ENCODE results near the gene CNGB1.
"Not testable (repeated sequence)": the region's sequence is repeated elsewhere in the genome, so short reads cannot be mapped to it uniquely, and the experiment has no call there.

Gene CNGB1

DNA sequence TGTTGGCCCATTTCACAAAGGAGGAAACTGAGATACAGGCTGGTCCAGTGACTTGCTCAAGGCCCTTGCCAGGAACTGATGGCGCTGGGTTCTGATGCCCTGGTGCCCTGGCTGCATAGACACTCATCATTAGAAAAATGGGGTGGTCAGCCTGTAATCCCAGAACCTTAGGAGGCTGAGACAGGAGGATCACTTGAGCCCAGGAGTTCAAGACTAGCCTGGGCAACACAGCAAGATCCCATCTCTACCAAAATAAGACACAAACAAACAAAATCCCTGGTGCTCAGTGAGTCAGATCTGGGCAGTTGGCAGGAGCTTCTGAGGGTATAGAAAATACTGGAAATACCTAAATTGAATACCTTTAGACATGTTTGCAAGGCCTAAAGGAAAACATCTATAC lies 127.5 kb downstream of the CNGB1 start:
- Histone ChIP-seq H3K4me3 (ENCODE audit: low read depth, low read length) (no peak overlapping the region), H3K27me3 (ENCODE audit: insufficient read depth, low read length) (no peaks in the 10 kb centered on the region), H3K36me3 (ENCODE audit: insufficient read depth, low read length) (no peaks in the 10 kb centered on the region), H3K4me1 (ENCODE audit: control insufficient read depth, insufficient read depth, low read length, unreplicated experiment) (no peaks in the 10 kb centered on the region), H3K27ac (ENCODE audit: low read depth, low read length) (no peak overlapping the region), H2AFZ (ENCODE audit: low read length, unreplicated experiment) (no peak overlapping the region), H3K79me2 (ENCODE audit: control insufficient read depth, insufficient read depth, low read length, unreplicated experiment) (no peaks in the 10 kb centered on the region)

DNA sequence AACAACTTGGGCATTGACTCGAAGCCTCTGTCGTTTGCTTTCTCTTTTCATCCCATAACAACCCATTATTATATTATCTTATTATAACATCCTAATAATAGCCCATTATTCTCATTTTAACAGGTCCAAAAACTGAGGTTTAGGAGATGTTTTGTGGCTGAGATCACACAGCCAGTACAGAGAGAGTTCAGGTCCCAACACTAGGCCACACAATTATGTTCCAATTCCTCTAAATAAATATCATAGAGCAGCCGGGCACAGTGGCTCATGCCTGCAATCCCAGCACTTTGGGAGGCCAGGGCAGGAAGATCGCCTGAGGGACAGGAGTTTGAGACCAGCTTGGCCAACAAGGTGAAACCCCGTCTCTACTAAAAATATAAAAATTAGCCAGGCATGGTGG lies 128.3 kb downstream of the CNGB1 start:
- Histone ChIP-seq H3K27me3 (ENCODE audit: insufficient read depth, low read length) (no peaks in the 10 kb centered on the region), H3K27ac (ENCODE audit: low read depth, low read length) (no peak overlapping the region), H3K4me1 (ENCODE audit: control insufficient read depth, insufficient read depth, low read length, unreplicated experiment) (no peaks in the 10 kb centered on the region), H3K79me2 (ENCODE audit: control insufficient read depth, insufficient read depth, low read length, unreplicated experiment) (no peaks in the 10 kb centered on the region), H2AFZ (ENCODE audit: low read length, unreplicated experiment) (no peak overlapping the region), H3K4me3 (ENCODE audit: low read depth, low read length) (no peak overlapping the region), H3K36me3 (ENCODE audit: insufficient read depth, low read length) (no peaks in the 10 kb centered on the region)

DNA sequence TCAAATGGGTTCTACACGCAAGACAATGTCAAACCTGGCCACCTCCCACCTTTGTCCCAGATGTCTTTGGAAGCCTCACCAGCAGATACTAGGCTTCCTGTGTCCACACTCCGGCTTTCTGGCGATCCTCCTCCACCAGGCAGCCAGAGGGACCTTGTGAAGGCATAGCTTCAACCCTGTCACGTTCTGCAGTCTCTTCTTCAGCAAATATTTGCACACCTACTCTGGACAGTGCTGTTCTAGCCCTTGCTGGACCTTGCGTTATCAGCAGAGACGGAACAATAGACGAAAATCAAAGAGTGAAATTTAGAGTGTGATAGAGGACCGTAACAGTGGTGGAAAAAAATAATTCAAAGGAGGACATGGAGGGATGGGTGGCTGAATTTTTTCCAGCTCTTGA lies 130.1 kb downstream of the CNGB1 start:
- H3K79me2 ChIP-seq (ENCODE audit: control insufficient read depth, insufficient read depth, low read length, unreplicated experiment): no peaks in the 10 kb centered on the region
- H3K4me1 ChIP-seq (ENCODE audit: control insufficient read depth, insufficient read depth, low read length, unreplicated experiment): peaks cover under 1% of the 10 kb centered on the region
- no peak overlapping the region for H3K4me3 ChIP-seq (ENCODE audit: low read depth, low read length)
- no peak overlapping the region for H3K27ac ChIP-seq (ENCODE audit: low read depth, low read length)
- H3K36me3 ChIP-seq (ENCODE audit: insufficient read depth, low read length): no peaks in the 10 kb centered on the region
- no peak overlapping the region for H2AFZ ChIP-seq (ENCODE audit: low read length, unreplicated experiment)
- no peaks in the 10 kb centered on the region for H3K27me3 ChIP-seq (ENCODE audit: insufficient read depth, low read length)

DNA sequence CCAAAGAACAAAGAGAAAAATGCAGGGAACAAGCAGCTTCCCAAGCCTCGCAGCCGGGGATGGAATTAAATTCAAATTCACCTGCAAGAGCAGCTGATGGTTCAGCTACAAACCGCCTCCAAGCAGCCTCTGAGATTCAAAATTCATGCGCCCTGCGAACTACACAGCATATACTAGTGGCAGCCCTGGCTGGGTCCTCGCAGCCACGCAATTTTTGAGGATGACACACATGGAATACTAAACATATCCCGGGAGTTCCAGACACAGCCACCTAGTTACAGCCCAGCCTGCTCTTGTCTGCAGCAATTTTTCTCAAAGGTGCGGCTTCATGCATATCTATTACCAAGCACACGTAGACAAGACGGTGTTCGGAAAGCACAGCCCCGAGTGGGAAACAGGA lies 132.8 kb downstream of the CNGB1 start:
- H3K79me2 ChIP-seq (ENCODE audit: control insufficient read depth, insufficient read depth, low read length, unreplicated experiment): no peaks in the 10 kb centered on the region
- peaks cover 9% of the 10 kb centered on the region for H3K4me1 ChIP-seq (ENCODE audit: control insufficient read depth, insufficient read depth, low read length, unreplicated experiment)
- no peak overlapping the region for H3K27ac ChIP-seq (ENCODE audit: low read depth, low read length)
- no peak overlapping the region for H2AFZ ChIP-seq (ENCODE audit: low read length, unreplicated experiment)
- no peaks in the 10 kb centered on the region for H3K36me3 ChIP-seq (ENCODE audit: insufficient read depth, low read length)
- H3K4me3 ChIP-seq (ENCODE audit: low read depth, low read length): no peak overlapping the region
- H3K27me3 ChIP-seq (ENCODE audit: insufficient read depth, low read length): no peaks in the 10 kb centered on the region

DNA sequence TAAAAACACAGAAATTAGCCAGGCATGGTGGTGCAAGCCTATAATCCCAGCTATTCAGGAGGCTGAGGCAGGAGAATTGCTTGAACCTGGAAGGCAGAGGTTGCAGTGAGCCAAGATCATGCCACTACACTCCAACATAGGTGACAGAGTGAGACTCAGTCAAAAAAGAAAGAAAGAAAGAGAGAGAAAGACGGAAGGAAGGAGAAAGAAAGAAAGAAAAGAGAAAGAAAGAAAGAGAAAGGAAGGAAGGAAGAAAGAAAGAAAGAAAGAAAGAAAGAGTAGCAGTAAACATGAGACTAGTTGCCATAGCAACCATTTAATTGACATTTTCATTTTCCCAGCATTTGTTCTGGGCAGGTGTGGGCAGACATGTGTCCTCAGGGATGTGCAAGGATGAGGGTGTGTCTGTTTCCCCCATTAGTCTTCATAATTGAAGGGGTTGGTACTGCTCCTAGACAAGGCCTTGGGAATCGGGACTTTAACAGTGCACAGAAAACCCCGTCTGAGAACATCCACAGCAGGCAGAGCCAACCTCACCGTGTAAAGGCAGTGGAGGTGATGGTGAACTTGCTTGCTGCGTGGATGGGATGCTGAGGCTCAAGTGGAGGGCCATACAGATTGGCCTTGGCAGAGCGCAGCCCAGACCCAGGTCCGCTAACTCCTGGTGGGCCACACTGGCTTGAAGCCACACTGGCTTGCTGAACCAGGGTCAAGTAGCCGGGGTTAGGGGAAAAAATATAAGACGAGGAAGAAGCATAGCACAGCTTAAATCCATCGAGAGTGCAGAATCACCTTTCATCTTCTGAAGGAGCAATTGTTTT lies 133.4 kb downstream of the CNGB1 start:
- Histone ChIP-seq H3K36me3 (ENCODE audit: insufficient read depth, low read length) (no peaks in the 10 kb centered on the region), H3K27me3 (ENCODE audit: insufficient read depth, low read length) (no peaks in the 10 kb centered on the region), H3K4me3 (ENCODE audit: low read depth, low read length) (no peak overlapping the region), H3K27ac (ENCODE audit: low read depth, low read length) (no peak overlapping the region), H2AFZ (ENCODE audit: low read length, unreplicated experiment) (no peak overlapping the region), H3K79me2 (ENCODE audit: control insufficient read depth, insufficient read depth, low read length, unreplicated experiment) (no peaks in the 10 kb centered on the region), H3K4me1 (ENCODE audit: control insufficient read depth, insufficient read depth, low read length, unreplicated experiment) (peaks cover 9% of the 10 kb centered on the region)

DNA sequence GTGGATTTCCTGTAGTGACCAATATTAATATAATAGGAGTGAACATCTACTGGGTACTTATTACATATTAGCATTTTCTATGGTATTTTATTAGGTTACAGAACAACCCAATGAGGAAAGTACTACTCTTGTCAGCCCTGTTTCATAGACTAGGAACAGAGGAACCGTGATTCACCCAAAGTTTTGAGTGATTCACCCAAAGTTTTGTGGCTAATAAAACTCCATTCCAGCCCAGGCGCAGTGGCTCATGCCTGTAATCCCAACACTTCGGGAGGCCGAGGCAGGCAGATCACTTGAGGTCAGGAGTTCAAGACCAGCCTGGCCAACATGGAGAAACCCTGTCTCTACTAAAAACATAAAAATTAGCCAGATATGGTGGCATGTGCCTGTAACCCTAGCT lies 135.5 kb downstream of the CNGB1 start:
- not testable (repeated sequence) for H3K36me3 ChIP-seq (ENCODE audit: insufficient read depth, low read length); H3K4me1 ChIP-seq (ENCODE audit: control insufficient read depth, insufficient read depth, low read length, unreplicated experiment); H3K79me2 ChIP-seq (ENCODE audit: control insufficient read depth, insufficient read depth, low read length, unreplicated experiment); H3K27me3 ChIP-seq (ENCODE audit: insufficient read depth, low read length)
- Histone ChIP-seq H2AFZ (ENCODE audit: low read length, unreplicated experiment) (peak overlapping the region; percentile 19), H3K4me3 (ENCODE audit: low read depth, low read length) (peak overlapping the region; percentile 52), H3K27ac (ENCODE audit: low read depth, low read length) (peak overlapping the region; percentile 70)

DNA sequence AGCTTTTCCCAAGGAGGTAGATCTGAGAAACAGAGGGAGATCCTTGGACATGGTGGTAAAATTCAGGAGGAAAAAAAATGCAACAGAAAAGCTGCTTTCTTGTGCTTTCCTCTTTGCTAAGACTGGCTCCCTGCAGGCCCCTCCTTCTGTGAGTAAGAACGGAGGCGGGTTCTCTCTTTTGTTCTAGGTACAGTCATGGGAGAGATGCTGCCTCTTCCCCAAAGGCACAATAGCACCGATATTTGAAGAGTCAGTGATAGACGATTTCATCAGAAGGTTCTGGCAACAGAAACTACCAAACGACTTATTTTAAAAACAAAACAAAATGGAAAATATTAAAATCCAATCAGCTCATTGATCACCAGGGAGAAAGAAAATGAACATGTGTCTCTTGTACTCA lies 136.0 kb downstream of the CNGB1 start:
- Histone ChIP-seq H3K4me1 (ENCODE audit: control insufficient read depth, insufficient read depth, low read length, unreplicated experiment) (peaks cover 9% of the 10 kb centered on the region), H3K27me3 (ENCODE audit: insufficient read depth, low read length) (no peaks in the 10 kb centered on the region), H3K79me2 (ENCODE audit: control insufficient read depth, insufficient read depth, low read length, unreplicated experiment) (no peaks in the 10 kb centered on the region), H2AFZ (ENCODE audit: low read length, unreplicated experiment) (peak overlapping the region; percentile 19), H3K4me3 (ENCODE audit: low read depth, low read length) (peak overlapping the region; percentile 52), H3K27ac (ENCODE audit: low read depth, low read length) (peak overlapping the region; percentile 70), H3K36me3 (ENCODE audit: insufficient read depth, low read length) (no peaks in the 10 kb centered on the region)

Data from ACC112 (cell line).